Cerebellar cortex (tissue), 1 donor: ENCODE data around the gene KANSL1L.
"Not testable (repeated sequence)": the region's sequence is repeated elsewhere in the genome, so short reads cannot be mapped to it uniquely, and the experiment has no call there.

Experiments used
- DNase-seq: peaks from one replicate; pipeline ENCODE4 v3.0.0-alpha.2; 2015; ENCODE audit warnings: low spot score

Gene KANSL1L

GRCh38 chr2:210179351-210179990 lies 8.3 kb upstream of the KANSL1L start:
- no peak for DNase-seq

- DNase-seq = no peak
Observed at GRCh38 chr2:210177769-210178168, 6.6 kb upstream of the KANSL1L start.

DNA sequence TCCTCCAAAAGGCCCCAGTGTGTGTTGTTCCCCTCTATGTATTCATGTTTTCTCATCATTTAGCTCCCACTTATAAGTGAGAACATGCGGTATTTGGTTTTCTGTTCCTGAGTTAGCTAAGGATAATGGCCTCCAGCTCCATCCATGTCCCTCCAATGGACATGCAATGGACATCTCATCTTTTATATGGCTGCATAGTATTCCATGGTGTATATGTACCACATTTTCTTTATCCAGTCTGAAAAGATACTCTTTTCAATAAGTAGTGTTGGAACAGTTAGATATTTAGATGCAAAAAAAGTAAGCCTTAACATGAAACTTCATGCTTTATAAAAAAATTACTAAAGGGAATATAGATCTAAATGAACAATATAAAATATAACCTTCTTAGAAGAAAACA lies 5.9 kb upstream of the KANSL1L start:
- not testable (repeated sequence) for DNase-seq

GRCh38 chr2:210174086-210174485 lies 2.9 kb upstream of the KANSL1L start:
- no peak for DNase-seq

DNA sequence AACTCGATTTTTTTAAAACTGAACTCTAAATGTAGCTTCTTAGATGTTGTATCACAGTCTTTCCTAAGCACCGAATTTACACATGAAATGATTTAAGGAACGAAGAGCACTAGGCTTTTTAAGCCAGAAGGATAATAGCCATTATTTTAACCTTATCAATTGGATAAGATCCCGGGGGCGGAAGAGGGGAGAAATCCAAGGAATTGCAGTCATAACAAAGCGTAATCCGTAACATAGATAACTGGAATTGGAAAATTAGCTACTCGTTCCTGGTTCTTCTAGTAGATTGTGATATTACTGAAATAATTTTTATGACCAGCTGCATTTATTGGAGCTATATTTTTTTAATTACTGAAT lies 988 bp upstream of the KANSL1L start:
- no peak for DNase-seq

GRCh38 chr2:210170446-210171303 lies 534 bp downstream of the KANSL1L start:
- peak; percentile 94 for DNase-seq

DNA sequence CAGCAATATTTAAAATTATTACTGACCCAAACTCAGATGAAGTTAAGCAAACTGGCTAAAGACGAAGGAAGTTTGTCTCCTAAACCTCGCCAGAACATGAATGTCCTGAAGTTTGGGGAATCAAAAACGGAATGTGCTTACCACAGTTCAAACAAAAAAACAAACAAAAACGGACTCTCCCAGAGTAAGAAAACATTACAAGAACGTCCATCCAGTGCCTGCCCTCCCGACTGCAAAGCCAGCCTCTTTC lies 1.1 kb downstream of the KANSL1L start:
- DNase-seq = no peak

GRCh38 chr2:210169516-210170195 lies 1.6 kb downstream of the KANSL1L start:
- DNase-seq = no peak

DNA sequence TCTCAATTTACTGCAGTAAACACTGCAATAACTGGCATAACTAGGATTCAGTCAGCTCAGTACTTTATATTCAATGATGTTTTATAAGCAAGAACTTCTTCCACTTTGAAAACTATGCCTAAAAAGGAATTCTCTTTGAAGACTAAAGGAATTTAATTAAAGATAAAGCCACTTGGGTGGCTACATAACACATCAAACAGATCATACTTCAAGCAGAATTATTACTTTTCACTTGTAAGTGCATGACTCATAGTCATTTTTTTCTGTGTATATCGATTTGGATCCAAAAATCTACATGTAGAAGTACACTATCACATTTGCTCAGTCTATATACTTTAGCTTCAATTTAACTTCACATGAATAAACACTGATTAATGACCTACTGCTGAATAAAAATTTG lies 4.0 kb downstream of the KANSL1L start:
- no peak for DNase-seq

GRCh38 chr2:210162466-210163124 lies 8.6 kb downstream of the KANSL1L start:
- DNase-seq = no peak

GRCh38 chr2:210159059-210159458 lies 12.2 kb downstream of the KANSL1L start:
- no peak for DNase-seq

- no peak for DNase-seq
Observed at GRCh38 chr2:210158236-210158635, 13.0 kb downstream of the KANSL1L start.

GRCh38 chr2:210157526-210157925 lies 13.7 kb downstream of the KANSL1L start:
- no peak for DNase-seq

GRCh38 chr2:210147614-210148013 lies 23.6 kb downstream of the KANSL1L start:
- DNase-seq = no peak

- no peak for DNase-seq
Observed at GRCh38 chr2:210132239-210132638, 39.0 kb downstream of the KANSL1L start.

DNA sequence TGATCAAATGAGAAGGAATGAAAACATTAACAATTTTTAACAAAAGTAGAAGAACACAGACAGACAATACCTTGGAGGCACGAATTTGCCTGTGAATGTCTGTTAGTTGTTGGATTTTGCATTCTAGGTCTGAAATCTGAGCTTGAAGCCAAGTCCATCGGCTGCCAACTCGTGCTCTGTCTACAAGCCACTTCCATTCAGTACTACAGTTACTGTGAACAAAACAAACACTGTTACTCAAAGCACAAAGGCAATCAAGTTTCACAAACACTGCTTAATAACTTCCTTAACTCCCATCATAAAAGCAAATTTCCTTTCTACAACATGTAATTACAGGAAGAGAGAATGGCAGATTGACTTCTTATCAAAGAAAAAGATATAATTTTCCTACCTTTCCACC lies 42.2 kb downstream of the KANSL1L start:
- no peak for DNase-seq

DNA sequence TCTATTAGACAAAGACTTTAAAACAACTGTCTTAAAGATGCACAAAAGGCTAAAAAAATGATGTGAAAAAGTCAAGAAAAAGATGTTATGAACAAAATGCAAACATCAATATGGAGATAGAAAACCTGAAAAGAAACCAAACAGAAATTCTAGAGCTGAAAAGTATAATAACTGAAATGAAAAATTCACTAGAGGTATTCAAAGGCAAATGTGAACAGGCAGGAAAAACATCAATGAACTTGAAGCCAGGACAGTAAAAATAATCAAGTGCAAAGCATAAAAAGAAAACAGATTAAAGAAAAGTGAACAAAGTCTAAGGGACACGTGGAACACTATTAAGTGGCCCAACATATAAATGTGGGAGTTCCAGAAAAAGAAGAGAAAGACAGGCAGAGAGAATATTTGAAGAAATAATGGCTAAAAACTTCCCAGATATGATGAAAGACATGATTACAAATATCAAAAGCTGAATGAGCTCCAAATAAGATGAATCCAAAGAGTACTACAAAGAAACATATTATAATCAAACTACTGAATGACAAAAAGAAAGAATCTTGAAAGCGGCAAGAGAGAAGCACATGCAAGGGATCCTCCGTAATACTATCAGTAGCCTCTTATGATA lies 57.5 kb downstream of the KANSL1L start:
- no peak for DNase-seq

GRCh38 chr2:210112871-210113270 lies 58.3 kb downstream of the KANSL1L start:
- DNase-seq = no peak

DNA sequence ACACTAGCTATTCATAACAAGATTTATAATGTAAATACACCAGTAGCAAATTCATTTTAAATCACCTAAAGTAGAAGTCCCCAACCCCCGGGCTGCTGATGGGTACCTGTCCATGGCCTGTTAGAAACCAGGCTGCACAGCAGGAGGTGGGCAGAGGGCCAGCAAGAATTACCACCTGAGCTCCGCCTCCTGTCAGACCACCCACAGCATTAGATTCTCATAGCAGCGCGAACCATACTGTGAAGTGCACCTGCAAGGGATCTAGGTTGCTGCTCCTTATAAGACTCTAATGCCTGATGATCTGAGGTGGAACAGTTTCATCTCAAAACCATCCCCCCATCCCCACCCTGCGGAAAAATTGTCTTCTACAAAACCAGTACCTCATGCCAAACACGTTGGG lies 71.3 kb downstream of the KANSL1L start:
- DNase-seq = no peak

DNA sequence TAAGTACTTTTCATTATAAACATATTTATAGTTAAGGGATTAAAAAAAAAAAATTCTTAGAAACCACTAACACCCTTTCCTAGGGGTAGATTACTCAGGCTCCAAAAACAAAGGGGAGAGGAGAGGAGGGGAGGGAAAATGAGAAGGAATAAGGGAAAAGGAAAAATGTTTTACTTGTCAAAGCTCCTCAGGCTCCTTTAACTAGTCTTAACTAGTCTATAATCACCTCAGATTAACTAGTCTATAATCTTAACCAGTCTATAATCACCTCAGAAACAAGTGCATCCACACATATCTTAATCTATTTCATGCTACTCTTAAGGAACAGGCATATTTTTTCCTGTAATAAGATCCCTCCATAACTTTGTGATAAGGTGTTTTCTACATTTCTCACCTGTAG lies 76.4 kb downstream of the KANSL1L start:
- no peak for DNase-seq

DNA sequence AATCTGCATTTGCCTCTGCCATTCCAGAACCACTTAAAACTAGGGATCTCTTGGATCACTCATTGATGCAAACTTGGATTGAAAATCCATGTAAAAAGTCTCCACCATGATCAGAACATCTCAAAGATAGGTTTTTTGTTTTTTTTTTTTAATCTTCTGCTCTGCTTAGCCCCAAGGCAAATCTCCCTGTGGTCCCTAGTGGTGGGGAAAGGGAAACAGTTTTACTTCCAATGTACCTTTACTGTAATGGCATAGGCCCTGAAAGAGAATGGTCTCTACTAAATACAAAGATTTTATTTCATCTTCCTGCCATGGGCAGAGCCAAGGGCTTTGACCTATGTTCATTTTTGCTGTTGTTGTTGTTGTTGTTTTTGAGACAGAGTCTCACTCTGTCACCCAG lies 78.4 kb downstream of the KANSL1L start:
- no peak for DNase-seq

DNA sequence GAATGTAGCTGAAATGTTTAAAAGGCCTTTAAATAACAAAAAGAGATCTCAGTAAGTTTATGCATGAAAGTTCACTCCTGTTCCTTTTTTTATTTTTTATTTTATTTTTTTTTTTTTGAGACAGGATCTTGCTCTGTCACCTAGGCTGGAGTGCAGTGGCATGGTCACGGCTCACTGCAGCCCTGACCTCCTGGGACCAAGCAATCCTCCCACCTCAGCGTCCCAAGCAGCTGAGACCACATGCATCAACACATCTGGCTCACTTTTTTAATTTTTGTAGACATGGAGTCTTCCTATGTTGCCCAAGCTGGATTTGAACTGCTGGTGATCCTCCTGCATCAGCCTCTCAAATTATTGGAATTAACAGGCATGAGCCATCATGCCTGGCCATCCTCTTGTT lies 84.3 kb downstream of the KANSL1L start:
- DNase-seq = no peak
